Nephron (organoid): ENCODE results near the gene ADSL.

ENCODE experiments used
- H3K27ac Mint-ChIP-seq, 3 experiments: 2 replicates each; pipeline ENCODE4 v1.8.0; 2020; ENCODE audit warnings: mixed read lengths in 3 of 3, mild to moderate bottlenecking in 2 of 3, moderate library complexity in 1 of 3
- H3K27me3 Mint-ChIP-seq: 2 replicates; pipeline ENCODE4 v1.8.0; 2021; ENCODE audit warnings: low read depth, mild to moderate bottlenecking, moderate library complexity, mixed read lengths
- H3K36me3 Mint-ChIP-seq: 2 replicates; pipeline ENCODE4 v1.8.0; 2020; ENCODE audit warnings: low read depth, mixed read lengths
- H3K4me1 Mint-ChIP-seq: 2 replicates; pipeline ENCODE4 v1.8.0; 2020; ENCODE audit warnings: mixed read lengths
- H3K4me3 Mint-ChIP-seq, 3 experiments: 2 replicates each; pipeline ENCODE4 v1.8.0; 2020; ENCODE audit warnings: mild to moderate bottlenecking in 3 of 3, mixed read lengths in 3 of 3, moderate library complexity in 2 of 3
- H3K9me3 Mint-ChIP-seq: 2 replicates; pipeline ENCODE4 v1.8.0; 2020; ENCODE audit warnings: mixed read lengths
- CTCF ChIP-seq, 3 experiments: fragments of 200-600 bp; sonication (generic); IDR thresholded peaks; one replicate each; pipeline ENCODE4 v1.5.0; 2021; ENCODE audit warnings: antibody characterized with exemption in 3 of 3; ENCODE audit not compliant: unreplicated experiment in 3 of 3

The ADSL gene

GRCh38 chr22:40418366-40419201 lies 72.3 kb downstream of the ADSL start:
- TF ChIP-seq CTCF (IDR thresholded peaks at IDR 0.05; ENCODE audit: unreplicated experiment in 3 of 3): no peak
- H3K27me3 Mint-ChIP-seq: no peaks in the 10 kb centered on the region
- H3K36me3 Mint-ChIP-seq: peaks cover 49% of the 10 kb centered on the region
- no peaks in the 10 kb centered on the region for H3K9me3 Mint-ChIP-seq
- no peak overlapping the region for H3K27ac Mint-ChIP-seq
- H3K4me3 Mint-ChIP-seq: no peak overlapping the region
- H3K4me1 Mint-ChIP-seq: peaks cover 49% of the 10 kb centered on the region

DNA sequence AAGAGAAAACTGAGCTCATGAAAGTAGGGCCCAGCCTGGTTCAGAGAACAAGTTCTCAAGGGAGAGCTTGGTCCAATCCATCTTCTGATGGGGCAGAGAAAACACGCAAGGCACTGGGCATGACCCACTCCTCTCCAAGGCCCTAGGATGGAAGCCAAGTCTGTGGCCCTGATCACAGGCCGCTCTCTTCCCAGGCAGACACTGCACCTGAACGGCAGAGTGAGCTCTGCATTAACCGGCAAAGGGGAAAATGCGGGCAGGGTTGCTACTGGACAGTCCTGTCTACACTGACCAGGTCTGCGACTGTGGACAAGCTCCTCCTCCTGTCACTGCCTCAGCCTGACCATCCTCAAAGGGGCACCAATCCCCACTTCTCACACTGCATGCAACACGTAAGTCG lies 73.4 kb downstream of the ADSL start:
- no peak overlapping the region for H3K27ac Mint-ChIP-seq
- no peak for TF ChIP-seq CTCF (IDR thresholded peaks at IDR 0.05; ENCODE audit: unreplicated experiment in 3 of 3)
- H3K9me3 Mint-ChIP-seq: no peaks in the 10 kb centered on the region
- H3K4me1 Mint-ChIP-seq: peaks cover 44% of the 10 kb centered on the region
- H3K36me3 Mint-ChIP-seq: peaks cover 44% of the 10 kb centered on the region
- no peaks in the 10 kb centered on the region for H3K27me3 Mint-ChIP-seq
- no peak overlapping the region for H3K4me3 Mint-ChIP-seq

DNA sequence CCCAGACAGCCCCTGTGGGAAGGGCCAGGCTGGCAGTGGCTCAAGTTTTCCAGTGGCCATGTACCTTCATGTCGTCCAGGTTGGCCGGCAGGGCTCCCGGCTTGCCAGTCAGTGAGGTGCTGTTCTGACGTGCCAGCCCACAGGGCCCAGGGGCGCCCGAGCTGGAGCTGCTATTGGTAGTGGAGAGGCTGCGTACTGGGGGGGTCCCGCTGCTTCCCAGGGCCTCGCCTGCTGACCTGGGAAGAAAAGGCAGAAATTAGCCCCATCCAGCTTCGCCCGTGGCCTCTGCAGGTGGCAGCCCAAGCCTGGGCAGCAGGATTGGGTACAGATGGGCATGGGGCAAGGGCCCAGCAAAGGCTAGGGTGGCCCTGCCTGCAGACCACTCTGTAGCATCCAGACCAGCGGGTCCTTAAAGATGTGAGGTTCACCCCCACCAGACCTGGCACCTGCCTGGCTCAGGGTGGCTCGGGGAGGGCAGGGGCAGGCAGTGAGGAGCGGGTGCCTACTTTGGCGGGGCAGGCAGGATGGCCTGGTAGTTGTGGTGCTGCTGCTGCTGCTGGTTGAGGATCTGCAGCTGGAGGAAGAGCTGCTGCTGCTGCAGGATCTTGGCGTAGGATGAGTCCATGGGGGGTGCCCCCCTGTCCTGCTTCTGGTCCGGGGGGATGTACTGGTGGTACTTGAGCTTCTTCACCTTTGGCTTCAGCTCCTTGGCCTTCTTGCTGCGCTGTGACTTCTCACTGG lies 74.2 kb downstream of the ADSL start:
- Mint-ChIP-seq H3K4me1 (peaks cover 41% of the 10 kb centered on the region), H3K27ac (no peak overlapping the region), H3K36me3 (peaks cover 37% of the 10 kb centered on the region), H3K4me3 (no peak overlapping the region), H3K27me3 (no peaks in the 10 kb centered on the region), H3K9me3 (no peaks in the 10 kb centered on the region)
- TF ChIP-seq CTCF (IDR thresholded peaks at IDR 0.05; ENCODE audit: unreplicated experiment in 3 of 3): no peak

- Mint-ChIP-seq H3K4me3 (no peak overlapping the region), H3K27ac (no peak overlapping the region), H3K27me3 (no peaks in the 10 kb centered on the region), H3K4me1 (peaks cover 37% of the 10 kb centered on the region), H3K9me3 (no peaks in the 10 kb centered on the region), H3K36me3 (peaks cover 32% of the 10 kb centered on the region)
- TF ChIP-seq CTCF (IDR thresholded peaks at IDR 0.05; ENCODE audit: unreplicated experiment in 3 of 3): no peak
Observed at GRCh38 chr22:40421082-40421350, 74.7 kb downstream of the ADSL start.

- no peak for TF ChIP-seq CTCF (IDR thresholded peaks at IDR 0.05; ENCODE audit: unreplicated experiment in 3 of 3)
- H3K9me3 Mint-ChIP-seq: no peaks in the 10 kb centered on the region
- H3K4me1 Mint-ChIP-seq: peaks cover 37% of the 10 kb centered on the region
- H3K36me3 Mint-ChIP-seq: peaks cover 24% of the 10 kb centered on the region
- no peak overlapping the region for H3K4me3 Mint-ChIP-seq
- peak overlapping the region in 1 of 3 experiments; percentile 8 for H3K27ac Mint-ChIP-seq
- no peaks in the 10 kb centered on the region for H3K27me3 Mint-ChIP-seq
Observed at GRCh38 chr22:40421941-40422340, 75.6 kb downstream of the ADSL start.
